HepG2 (cell line): ENCODE results near the gene TLCD1. TPM values are rescaled to one million over a fixed set of nuclear protein-coding genes. Genes with fewer than 3 reads are reported as not detected.
A peak's percentile ranks its signal among the peaks of the same experiment; 100 is the strongest.

Source experiments
- ATAC-seq: fragments of 200-7000 bp; cut with Tn5 transposase; 3 replicates; pipeline ENCODE4 v1.9.1; 2020; ENCODE audit warnings: mild to moderate bottlenecking, moderate library complexity
- BruUV-seq: library from RNA; stranded (reverse); fragments of 400-500 nt; replicated peaks from 2 replicates; lab custom pipeline; 2021; lab: Mats Ljungman, UMichigan
- CTCF ChIA-PET: fragments of 300-600 bp; formaldehyde crosslinking; extraction: SDS; loops from one replicate; lab custom pipeline; 2021; ENCODE audit warnings: low total read pairs, inconsistent platforms, low intra/inter-chr PET ratio; lab: Yijun Ruan, JAX
- POLR2A ChIA-PET: fragments of 350-600 bp; sonication (Branson Sonifier 250); formaldehyde crosslinking; loops from one replicate; lab custom pipeline; 2020; ENCODE audit warnings: antibody characterized with exemption, inconsistent platforms; lab: Yijun Ruan, JAX
- DNase-seq: peaks from one replicate; pipeline ENCODE4 v3.0.0-alpha.2; 2015; ENCODE audit warnings: low spot score
- FAIRE-seq: peaks from 3 replicates; lab custom pipeline; 2011; peaks lifted over from hg19 to GRCh38; lab: Jason Lieb, UNC
- H2AFZ ChIP-seq: one replicate; pipeline ENCODE4 v1.6.1; 2011; ENCODE audit warnings: low read length, inconsistent platforms
- H3K27ac ChIP-seq: fragments of 300-600 bp; 3 replicates; pipeline ENCODE4 v1.8.0; 2011; ENCODE audit warnings: mixed run types, mild to moderate bottlenecking, mixed read lengths, low read length, inconsistent platforms; ENCODE audit not compliant: insufficient read depth; ENCODE audit errors: extremely low read length
- H3K27me3 ChIP-seq, 2 experiments: fragments of 200-600 bp in 1 of 2; 2 replicates in 1 of 2; 3 replicates in 1 of 2; pipeline versions ENCODE4 v1.6.0 to v1.8.0; 2011; ENCODE audit warnings: low read length in 2 of 2, mild to moderate bottlenecking in 2 of 2, moderate library complexity in 2 of 2, inconsistent platforms in 1 of 2; ENCODE audit not compliant: insufficient read depth in 2 of 2, control insufficient read depth in 1 of 2
- H3K36me3 ChIP-seq, 2 experiments: fragments of 200-600 bp in 1 of 2; replicated peaks in 1 of 2; 2 replicates in 1 of 2; 3 replicates in 1 of 2; pipeline versions ENCODE4 v1.5.1 to v1.8.0; 2011; ENCODE audit warnings: low read length in 2 of 2, inconsistent platforms in 1 of 2; ENCODE audit not compliant: insufficient read depth in 2 of 2, control insufficient read depth in 1 of 2
- H3K4me1 ChIP-seq: 2 replicates; pipeline ENCODE4 v1.5.1; 2012; ENCODE audit warnings: low read length, inconsistent platforms; ENCODE audit not compliant: insufficient read depth
- H3K4me2 ChIP-seq: 2 replicates; pipeline ENCODE4 v1.6.0; 2011; ENCODE audit warnings: low read depth, low read length, inconsistent platforms
- H3K4me3 ChIP-seq, 3 experiments: fragments of 200-600 bp in 1 of 3; sonication (generic), shearing (Covaris generic) in 1 of 3; replicated peaks in 1 of 3; 2 replicates each; pipeline ENCODE4 v1.5.1; 2011 to 2016; ENCODE audit warnings: low read length in 3 of 3, inconsistent platforms in 2 of 3, low read depth in 2 of 3, mild to moderate bottlenecking in 2 of 3, control low read depth in 1 of 3, mixed read lengths in 1 of 3; ENCODE audit not compliant: insufficient read depth in 1 of 3
- H3K79me2 ChIP-seq: one replicate; pipeline ENCODE4 v1.6.1; 2011; ENCODE audit warnings: low read length, inconsistent platforms; ENCODE audit not compliant: insufficient read depth
- H3K9ac ChIP-seq: 2 replicates; pipeline ENCODE4 v1.6.0; 2011; ENCODE audit warnings: mild to moderate bottlenecking, low read depth, low read length, inconsistent platforms; ENCODE audit not compliant: insufficient read depth
- H3K9me3 ChIP-seq: 2 replicates; pipeline ENCODE4 v1.5.1; 2012; ENCODE audit warnings: mild to moderate bottlenecking, low read length
- H4K20me1 ChIP-seq: 2 replicates; pipeline ENCODE4 v1.6.0; 2011; ENCODE audit warnings: inconsistent platforms, mild to moderate bottlenecking, low read length, moderate library complexity; ENCODE audit not compliant: insufficient read depth
- AGO2 ChIP-seq: fragments of 200-400 bp; formaldehyde crosslinking; optimal IDR thresholded peaks from 2 replicates; pipeline ENCODE3; 2017; ENCODE audit warnings: mild to moderate bottlenecking, low read depth, low read length, moderate library complexity
- ARID3A ChIP-seq: IDR thresholded peaks from 2 replicates; pipeline ENCODE4 v1.6.1; 2012; ENCODE audit warnings: low read depth, low read length, improper control_type of control experiment
- HIVEP1 ChIP-seq: sonication (generic); formaldehyde crosslinking; IDR thresholded peaks from 2 replicates; pipeline ENCODE4 v1.4.0; 2020; ENCODE audit warnings: mild to moderate bottlenecking, missing genetic modification reagents
- JUNB ChIP-seq: sonication (generic); formaldehyde crosslinking; IDR thresholded peaks from 2 replicates; pipeline ENCODE4 v1.8.0; 2022; ENCODE audit warnings: missing genetic modification reagents, mild to moderate bottlenecking, borderline replicate concordance
- KLF9 ChIP-seq: IDR thresholded peaks from 2 replicates; pipeline ENCODE4 v1.6.1; 2016; ENCODE audit warnings: low read depth
- MLXIP ChIP-seq: sonication (generic); formaldehyde crosslinking; IDR thresholded peaks from 2 replicates; pipeline ENCODE4 v1.9.0; 2021; ENCODE audit warnings: missing genetic modification reagents, borderline replicate concordance
- NRL ChIP-seq: sonication (generic); formaldehyde crosslinking; IDR thresholded peaks from 2 replicates; pipeline ENCODE4 v1.5.0; 2020; ENCODE audit warnings: missing genetic modification reagents, mild to moderate bottlenecking, moderate library complexity, borderline replicate concordance
- RFXAP ChIP-seq: sonication (generic); formaldehyde crosslinking; IDR thresholded peaks from 2 replicates; pipeline ENCODE4 v1.4.0; 2020; ENCODE audit warnings: missing genetic modification reagents, borderline replicate concordance
- TEAD3 ChIP-seq: optimal IDR thresholded peaks from 2 replicates; pipeline ENCODE3; 2016; ENCODE audit warnings: borderline replicate concordance
- ZNF234 ChIP-seq: sonication (generic); formaldehyde crosslinking; conservative IDR thresholded peaks from 2 replicates; pipeline ENCODE4 v1.5.1; 2020; ENCODE audit warnings: mild to moderate bottlenecking, missing genetic modification reagents
- ZNF569 ChIP-seq: sonication (generic); formaldehyde crosslinking; IDR thresholded peaks from 2 replicates; pipeline ENCODE4 v1.5.0; 2020; ENCODE audit warnings: mild to moderate bottlenecking, missing genetic modification reagents, moderate library complexity, borderline replicate concordance
- ZNF747 ChIP-seq: sonication (generic); formaldehyde crosslinking; IDR thresholded peaks from 2 replicates; pipeline ENCODE4 v1.8.1; 2023; ENCODE audit warnings: missing genetic modification reagents, mild to moderate bottlenecking, borderline replicate concordance
- ZNF772 ChIP-seq: sonication (generic); formaldehyde crosslinking; IDR thresholded peaks from 2 replicates; pipeline ENCODE4 v1.5.0; 2020; ENCODE audit warnings: mild to moderate bottlenecking, missing genetic modification reagents
- ZNF800 ChIP-seq: sonication (generic); formaldehyde crosslinking; IDR thresholded peaks from 2 replicates; pipeline ENCODE4 v1.4.0; 2020; ENCODE audit warnings: missing genetic modification reagents
- WGBS: methylation state at CpG from one replicate; pipeline ENCODE4 v1.1.6; 2017; ENCODE audit warnings: low lambda C conversion rate; 5-methylcytosine and 5-hydroxymethylcytosine counted together
- in situ Hi-C: cut with HindIII; loops from 2 replicates; pipeline ENCODE4 v1.10.0; 2017; ENCODE audit warnings: low pct_unique_long_range_greater_than_20kb; ENCODE audit not compliant: extremely low pct_ligation_motif_present
- intact Hi-C: fragments of 100-400 bp; cut with micrococcal nuclease; formaldehyde crosslinking; loops from one replicate; pipeline ENCODE4 v1.10.0; 2022; ENCODE audit not compliant: unreplicated experiment
- polyA plus RNA-seq, 8 experiments: library from polyadenylated mRNA; depleted of rRNA in 3 of 8; stranded (reverse) in 7 of 8; unstranded in 1 of 8; fragments of >200 nt; fragmentation: Illumina TruSeq in 4 of 8; extraction: Trizol in 4 of 8; gene quantifications; 2 replicates each; pipeline versions ENCODE4 v1.2.1 to v1.2.3, GENCODE V29; 2011 to 2016; ENCODE audit warnings: low read depth in 4 of 8, missing spikeins in 1 of 8, mixed read lengths in 1 of 8; ENCODE audit not compliant: insufficient read depth in 1 of 8
- total RNA-seq, 5 experiments: library from RNA; depleted of rRNA; stranded (reverse); fragments of >200 nt; fragmentation: Illumina TruSeq; extraction: Trizol; gene quantifications; 2 replicates each; pipeline ENCODE4 v1.2.3, GENCODE V29; 2016; ENCODE audit warnings: low read depth in 1 of 5

The TLCD1 gene
- total and polyA plus RNA-seq, 2 of the 13 experiments (the other 11 are each of a cell fraction or from before 2014, with no cell fraction given), result 14.9 to 19.6 TPM

DNA sequence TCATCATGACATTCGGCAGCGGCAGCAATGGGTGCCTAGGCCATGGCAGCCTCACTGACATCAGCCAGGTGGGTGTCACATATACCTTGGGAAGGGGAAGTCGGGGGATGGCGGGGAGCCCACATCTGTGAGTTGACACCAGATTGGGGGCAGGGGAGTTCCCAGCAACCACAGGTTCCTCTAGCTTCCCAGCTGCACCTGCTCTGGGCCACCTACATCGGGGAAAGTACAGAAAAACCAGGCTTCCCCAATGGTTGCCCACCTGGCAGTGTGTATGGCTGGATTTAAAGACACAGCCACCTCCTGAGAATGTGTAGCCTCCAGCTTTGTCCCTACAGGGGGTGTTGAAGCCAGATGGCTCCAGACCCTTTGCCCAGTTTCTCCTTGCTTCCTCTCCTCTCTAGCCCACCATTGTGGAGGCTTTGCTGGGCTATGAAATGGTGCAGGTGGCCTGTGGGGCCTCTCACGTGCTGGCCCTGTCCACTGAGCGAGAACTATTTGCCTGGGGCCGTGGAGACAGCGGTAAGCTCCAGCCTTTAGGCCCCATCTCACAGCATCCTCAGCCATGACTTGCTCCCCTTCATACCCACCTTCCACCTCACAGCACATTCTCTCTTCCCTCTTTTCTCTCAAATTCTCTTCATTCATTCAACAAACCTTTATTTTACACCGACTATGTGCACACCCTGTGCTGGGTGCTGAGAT is 12.8 kb upstream of the TLCD1 start (continued):
- TF ChIP-seq ZNF800 (CRISPR knock-in tag) (no peak), ZNF234 (no peak)

DNA sequence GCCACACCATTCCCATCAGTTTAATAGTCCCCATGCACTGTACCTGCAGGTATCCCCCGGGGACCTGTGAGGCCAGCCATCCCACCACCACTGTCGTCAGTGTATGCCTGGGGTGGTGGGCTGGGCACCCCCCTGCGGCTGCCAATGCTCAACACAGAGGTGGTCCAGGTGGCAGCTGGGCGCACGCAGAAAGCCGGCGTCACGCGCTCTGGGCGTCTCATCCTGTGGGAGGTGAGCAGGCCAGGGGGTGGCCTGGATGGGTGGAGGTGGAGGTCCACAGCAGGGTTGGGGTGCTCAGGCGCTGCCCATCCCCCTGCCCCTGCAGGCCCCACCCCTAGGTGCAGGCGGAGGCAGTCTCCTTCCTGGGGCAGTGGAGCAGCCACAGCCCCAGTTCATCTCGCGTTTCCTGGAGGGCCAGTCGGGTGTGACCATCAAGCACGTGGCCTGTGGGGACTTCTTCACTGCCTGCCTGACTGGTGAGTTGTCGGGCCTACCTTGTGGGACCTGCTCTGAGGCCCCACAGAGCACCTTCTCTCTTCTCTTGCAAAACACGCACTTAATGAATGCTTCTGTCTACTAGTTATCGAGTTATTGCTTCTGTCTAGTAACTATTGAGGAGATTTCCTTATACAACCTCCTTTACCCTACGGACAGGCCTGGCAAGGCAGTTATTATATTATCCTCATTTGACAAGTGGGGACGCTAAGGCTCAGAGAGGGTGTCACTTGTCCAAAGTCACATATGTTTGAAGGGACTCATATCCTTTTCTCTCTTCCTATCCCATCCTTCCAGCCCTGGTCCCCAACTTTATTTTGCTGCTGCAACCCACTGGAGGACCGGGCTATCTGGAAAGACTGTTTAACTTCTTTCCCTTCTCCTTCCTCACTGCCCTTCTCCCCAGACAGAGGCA is 12.0 kb upstream of the TLCD1 start:
- ATAC-seq, result no peak; the same call in 2 of the 3 replicates
- 95% methylated on average over 16 of the region's 22 CpGs for WGBS
- no peak for FAIRE-seq
- H3K9ac ChIP-seq, result no peak overlapping the region
- no peak overlapping the region for H3K27ac ChIP-seq
- in situ Hi-C loops, result loop anchor here (25.0 kb wide), 1 partner anchor 374 kb away; no protein-coding TSS in a partner anchor
- H3K36me3 ChIP-seq, result peaks cover 2 to 11% of the 10 kb centered on the region in 2 experiments; a peak in 3 of 5 replicates
- no peaks in the 10 kb centered on the region for H3K79me2 ChIP-seq
- no TSS peak for BruUV-seq
- no peaks in the 10 kb centered on the region for H4K20me1 ChIP-seq
- no peaks in the 10 kb centered on the region for H3K27me3 ChIP-seq
- no peak overlapping the region for H2AFZ ChIP-seq
- intact Hi-C loops, result no loop called here
- ChIA-PET CTCF (no interaction called here), POLR2A (interaction anchor here (1.2 kb wide), 1 partner anchor 18 kb away, joined by 3 read pairs; the partner anchor contains the start of gene RPL23A)
- no peak for DNase-seq
- H3K4me3 ChIP-seq, result no peak overlapping the region
- H3K9me3 ChIP-seq, result no peaks in the 10 kb centered on the region
- H3K4me2 ChIP-seq, result no peak overlapping the region
- H3K4me1 ChIP-seq, result peaks cover 19% of the 10 kb centered on the region
- TF ChIP-seq AGO2, result peak; percentile 81
- no peak for TF ChIP-seq KLF9 (CRISPR knock-in tag)
- TF ChIP-seq NRL (CRISPR knock-in tag), result no peak
- TF ChIP-seq RFXAP, result no peak
- TF ChIP-seq TEAD3 (CRISPR knock-in tag), result no peak
- TF ChIP-seq MLXIP, result no peak
- no peak for TF ChIP-seq ZNF569 (CRISPR knock-in tag)
- no peak for TF ChIP-seq ZNF772 (CRISPR knock-in tag)
- no peak for TF ChIP-seq ARID3A
- TF ChIP-seq HIVEP1, result no peak
- no peak for TF ChIP-seq JUNB (CRISPR knock-in tag)
- no peak for TF ChIP-seq ZNF747 (CRISPR knock-in tag)
